K562 (cell line): ENCODE results near the gene TRIM44.

Source experiments
- BRF1 ChIP-seq: IDR thresholded peaks from 3 replicates; pipeline ENCODE4 v1.6.1; 2011; ENCODE audit warnings: borderline replicate concordance, mild to moderate bottlenecking; ENCODE audit not compliant: insufficient read length; ENCODE audit errors: extremely low read depth
- DNMT1 ChIP-seq: fragments of 450-650 bp; IDR thresholded peaks from 2 replicates; pipeline ENCODE4 v1.6.1; 2016; ENCODE audit warnings: antibody characterized with exemption, mild to moderate bottlenecking
- JUN ChIP-seq, 2 experiments: sonication (generic) in 1 of 2; formaldehyde crosslinking in 1 of 2; IDR thresholded peaks; 2 replicates each; pipeline versions ENCODE4 v1.6.1 to v1.8.0; 2012 to 2022; ENCODE audit warnings: borderline replicate concordance in 2 of 2, mild to moderate bottlenecking in 2 of 2, improper control_type of control experiment in 1 of 2, low read depth in 1 of 2, low read length in 1 of 2, missing genetic modification reagents in 1 of 2
- NR2C1 ChIP-seq, 2 experiments: fragments of 450-650 bp; IDR thresholded peaks; 2 replicates each; pipeline ENCODE4 v1.6.1; 2017; ENCODE audit warnings: mild to moderate bottlenecking in 2 of 2, antibody characterized with exemption in 1 of 2, inconsistent platforms in 1 of 2, missing compliant biosample characterization in 1 of 2, missing genetic modification characterization in 1 of 2
- POLR2A ChIP-seq: fragments of 450-650 bp; conservative IDR thresholded peaks from 2 replicates; pipeline ENCODE4 v1.6.1; 2016
- TF ChIP-seq, protein P1 (sequence below), 3 experiments: IDR thresholded peaks in 2 of 3; conservative IDR thresholded peaks in 1 of 3; 2 replicates each; pipeline ENCODE4 v1.5.1; 2011 to 2012; ENCODE audit warnings: low read length in 3 of 3, mild to moderate bottlenecking in 3 of 3, control low read depth in 2 of 3, improper control_type of control experiment in 1 of 3, inconsistent platforms in 1 of 3, low read depth in 1 of 3, mixed read lengths in 1 of 3, moderate library complexity in 1 of 3; ENCODE audit not compliant: insufficient read depth in 2 of 3

DNA sequence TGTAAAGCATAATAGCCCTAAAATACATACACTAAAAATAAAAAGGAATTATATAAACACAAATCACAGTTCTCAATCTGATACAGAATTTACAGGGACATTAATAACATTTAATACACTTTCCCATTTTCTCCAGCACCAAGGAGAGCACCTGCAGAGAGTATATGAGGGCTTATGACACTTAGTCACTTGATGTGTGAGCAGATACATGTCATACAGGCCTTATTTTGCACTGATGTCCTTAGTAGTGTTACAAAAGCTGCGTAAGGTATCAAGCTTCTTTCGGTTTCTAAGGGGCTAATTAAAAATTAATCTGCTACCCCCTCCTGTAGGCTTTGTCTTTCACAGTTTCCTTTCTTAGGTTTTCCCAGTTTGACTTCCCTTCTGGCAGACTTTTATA is 61.3 kb downstream of the TRIM44 start:
- TF ChIP-seq NR2C1 (IDR thresholded peaks at IDR 0.05) (no peak), NR2C1 (tag; IDR thresholded peaks at IDR 0.05) (no peak), BRF1 (no peak), POLR2A (no peak), DNMT1 (no peak), JUN (IDR thresholded peaks at IDR 0.05; ENCODE audit: borderline replicate concordance, low read depth, low read length) (no peak), JUN (CRISPR knock-in tag; IDR thresholded peaks at IDR 0.05; ENCODE audit: borderline replicate concordance) (no peak)
- TF ChIP-seq, protein P1, sequence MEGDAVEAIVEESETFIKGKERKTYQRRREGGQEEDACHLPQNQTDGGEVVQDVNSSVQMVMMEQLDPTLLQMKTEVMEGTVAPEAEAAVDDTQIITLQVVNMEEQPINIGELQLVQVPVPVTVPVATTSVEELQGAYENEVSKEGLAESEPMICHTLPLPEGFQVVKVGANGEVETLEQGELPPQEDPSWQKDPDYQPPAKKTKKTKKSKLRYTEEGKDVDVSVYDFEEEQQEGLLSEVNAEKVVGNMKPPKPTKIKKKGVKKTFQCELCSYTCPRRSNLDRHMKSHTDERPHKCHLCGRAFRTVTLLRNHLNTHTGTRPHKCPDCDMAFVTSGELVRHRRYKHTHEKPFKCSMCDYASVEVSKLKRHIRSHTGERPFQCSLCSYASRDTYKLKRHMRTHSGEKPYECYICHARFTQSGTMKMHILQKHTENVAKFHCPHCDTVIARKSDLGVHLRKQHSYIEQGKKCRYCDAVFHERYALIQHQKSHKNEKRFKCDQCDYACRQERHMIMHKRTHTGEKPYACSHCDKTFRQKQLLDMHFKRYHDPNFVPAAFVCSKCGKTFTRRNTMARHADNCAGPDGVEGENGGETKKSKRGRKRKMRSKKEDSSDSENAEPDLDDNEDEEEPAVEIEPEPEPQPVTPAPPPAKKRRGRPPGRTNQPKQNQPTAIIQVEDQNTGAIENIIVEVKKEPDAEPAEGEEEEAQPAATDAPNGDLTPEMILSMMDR (IDR thresholded peaks at IDR 0.05 in 2 of 3, conservative IDR thresholded peaks at IDR 0.05 in 1 of 3; ENCODE audit: insufficient read depth in 2 of 3, low read depth in 1 of 3, low read length in 3 of 3), result no peak
